ENCODE measurements around the gene LDLRAD4.

DNA sequence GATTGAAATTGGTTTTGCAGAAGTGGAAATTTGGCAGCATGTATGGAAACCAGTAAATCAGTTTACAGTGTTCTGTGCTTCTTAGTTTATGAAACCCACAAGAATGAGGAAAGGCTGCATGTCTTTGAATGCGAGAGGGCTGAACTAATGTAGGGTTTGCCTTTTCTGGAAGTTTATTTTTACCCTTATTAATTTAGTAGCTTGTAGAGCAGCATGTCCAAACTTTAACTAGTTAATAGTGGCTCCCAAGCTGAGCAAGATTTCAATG is 50.4 kb downstream of the LDLRAD4 start:
- TF ChIP-seq CTCF (IDR thresholded peaks at IDR 0.05) (no peak), POLR2A (IDR thresholded peaks at IDR 0.05) (no peak)
